Loucy (cell line): Measurements from ENCODE around the gene RGS19.

Experiments used
- H2AFZ ChIP-seq: fragments of 200-600 bp; sonication (generic); 2 replicates; pipeline ENCODE4 v1.6.0; 2016; ENCODE audit warnings: antibody characterized with exemption, mild to moderate bottlenecking, low read length, moderate library complexity
- H3F3A ChIP-seq: fragments of 200-600 bp; 2 replicates; pipeline ENCODE4 v1.6.0; 2016; ENCODE audit warnings: antibody characterized with exemption, low read depth, mild to moderate bottlenecking
- H3K27me3 ChIP-seq: fragments of 200-600 bp; sonication (generic); 2 replicates; pipeline ENCODE4 v1.6.1; 2014; ENCODE audit warnings: low read length, mild to moderate bottlenecking; ENCODE audit not compliant: insufficient read depth, poor library complexity, severe bottlenecking
- H3K36me3 ChIP-seq: fragments of 200-600 bp; sonication (generic); 2 replicates; pipeline ENCODE4 v1.6.1; 2016; ENCODE audit warnings: low read length; ENCODE audit not compliant: insufficient read depth
- H3K4me1 ChIP-seq: fragments of 200-600 bp; sonication (generic); 2 replicates; pipeline ENCODE4 v1.5.1; 2014; ENCODE audit warnings: low read length, mild to moderate bottlenecking; ENCODE audit not compliant: insufficient read depth, poor library complexity, severe bottlenecking
- H3K4me2 ChIP-seq: fragments of 200-600 bp; sonication (generic); 2 replicates; pipeline ENCODE4 v1.6.0; 2014; ENCODE audit warnings: antibody characterized with exemption, low read length, low read depth, mild to moderate bottlenecking; ENCODE audit not compliant: poor library complexity, severe bottlenecking
- H3K4me3 ChIP-seq: fragments of 200-600 bp; sonication (generic); 2 replicates; pipeline ENCODE4 v1.5.1; 2014; ENCODE audit warnings: low read length, mild to moderate bottlenecking, mixed read lengths; ENCODE audit not compliant: poor library complexity, severe bottlenecking
- H3K79me2 ChIP-seq: fragments of 200-600 bp; sonication (generic); 2 replicates; pipeline ENCODE4 v1.6.1; 2014; ENCODE audit warnings: low read length; ENCODE audit not compliant: insufficient read depth
- H3K9ac ChIP-seq: fragments of 200-600 bp; sonication (generic); 2 replicates; pipeline ENCODE4 v1.6.0; 2014; ENCODE audit warnings: mild to moderate bottlenecking, low read depth, low read length, moderate library complexity; ENCODE audit not compliant: poor library complexity, severe bottlenecking
- H3K9me2 ChIP-seq: fragments of 200-600 bp; sonication (generic); replicated peaks from 2 replicates; pipeline ENCODE4 v1.6.1; 2016; ENCODE audit warnings: low read depth, low read length, mixed read lengths
- H3K9me3 ChIP-seq: fragments of 200-600 bp; sonication (generic); 2 replicates; pipeline ENCODE4 v1.6.1; 2014; ENCODE audit warnings: mild to moderate bottlenecking, antibody characterized with exemption, low read length, low read depth; ENCODE audit not compliant: insufficient read depth
- H4K20me1 ChIP-seq: fragments of 200-600 bp; sonication (generic); 2 replicates; pipeline ENCODE4 v1.6.0; 2014; ENCODE audit warnings: antibody characterized with exemption, low read length, mild to moderate bottlenecking; ENCODE audit not compliant: insufficient read depth, poor library complexity, severe bottlenecking
- EZH2phosphoT487 ChIP-seq: fragments of 200-600 bp; IDR thresholded peaks from 2 replicates; pipeline ENCODE4 v1.6.1; 2018; ENCODE audit warnings: antibody characterized with exemption, mild to moderate bottlenecking, moderate library complexity, borderline replicate concordance
- TF ChIP-seq, protein P1 (sequence below): fragments of 200-600 bp; sonication (generic); conservative IDR thresholded peaks from 2 replicates; pipeline ENCODE4 v1.5.1; 2014; ENCODE audit warnings: mild to moderate bottlenecking, antibody characterized with exemption, low read length

Gene RGS19

DNA sequence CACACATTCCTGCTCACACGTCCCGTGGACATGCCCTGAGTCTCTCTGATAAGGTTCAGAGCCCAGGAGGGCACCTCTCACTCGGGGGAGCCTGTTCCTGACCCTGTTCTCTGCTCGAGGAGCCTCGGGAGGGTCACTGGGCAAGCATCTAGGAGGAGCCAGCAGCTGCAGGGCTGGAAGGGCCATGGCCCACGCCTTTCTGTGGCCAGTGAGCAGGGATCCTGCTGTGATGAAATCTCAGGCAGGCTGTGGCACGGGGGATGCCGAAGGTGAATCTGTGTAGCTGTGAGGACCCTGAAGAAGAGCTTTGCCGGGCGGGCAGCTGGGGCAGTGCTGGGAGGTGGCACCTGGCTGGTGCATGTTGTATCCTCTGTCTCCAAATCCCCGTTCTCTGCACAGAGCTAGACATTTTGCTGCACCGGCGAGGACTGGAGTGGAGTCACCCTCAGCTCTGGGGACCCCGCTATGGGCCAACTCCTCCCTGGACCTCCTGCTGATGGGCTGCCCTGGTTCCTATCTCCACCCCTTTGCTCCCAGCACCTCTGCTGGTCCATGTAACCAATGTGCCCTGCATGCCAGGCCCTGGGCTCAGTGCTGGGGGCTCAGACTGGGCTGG lies 35.1 kb upstream of the RGS19 start:
- H3K36me3 ChIP-seq, result no peaks in the 10 kb centered on the region
- H3K79me2 ChIP-seq, result no peaks in the 10 kb centered on the region
- no peak overlapping the region for H3K9ac ChIP-seq
- no peak overlapping the region for H3K4me2 ChIP-seq
- H3K27me3 ChIP-seq, result no peaks in the 10 kb centered on the region
- no peaks in the 10 kb centered on the region for H3F3A ChIP-seq
- H4K20me1 ChIP-seq, result no peaks in the 10 kb centered on the region
- H3K9me3 ChIP-seq, result no peaks in the 10 kb centered on the region
- H2AFZ ChIP-seq, result no peak overlapping the region
- TF ChIP-seq, protein P1, sequence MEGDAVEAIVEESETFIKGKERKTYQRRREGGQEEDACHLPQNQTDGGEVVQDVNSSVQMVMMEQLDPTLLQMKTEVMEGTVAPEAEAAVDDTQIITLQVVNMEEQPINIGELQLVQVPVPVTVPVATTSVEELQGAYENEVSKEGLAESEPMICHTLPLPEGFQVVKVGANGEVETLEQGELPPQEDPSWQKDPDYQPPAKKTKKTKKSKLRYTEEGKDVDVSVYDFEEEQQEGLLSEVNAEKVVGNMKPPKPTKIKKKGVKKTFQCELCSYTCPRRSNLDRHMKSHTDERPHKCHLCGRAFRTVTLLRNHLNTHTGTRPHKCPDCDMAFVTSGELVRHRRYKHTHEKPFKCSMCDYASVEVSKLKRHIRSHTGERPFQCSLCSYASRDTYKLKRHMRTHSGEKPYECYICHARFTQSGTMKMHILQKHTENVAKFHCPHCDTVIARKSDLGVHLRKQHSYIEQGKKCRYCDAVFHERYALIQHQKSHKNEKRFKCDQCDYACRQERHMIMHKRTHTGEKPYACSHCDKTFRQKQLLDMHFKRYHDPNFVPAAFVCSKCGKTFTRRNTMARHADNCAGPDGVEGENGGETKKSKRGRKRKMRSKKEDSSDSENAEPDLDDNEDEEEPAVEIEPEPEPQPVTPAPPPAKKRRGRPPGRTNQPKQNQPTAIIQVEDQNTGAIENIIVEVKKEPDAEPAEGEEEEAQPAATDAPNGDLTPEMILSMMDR, result no peak
- TF ChIP-seq EZH2phosphoT487, result no peak
- H3K4me3 ChIP-seq, result no peak overlapping the region
- peaks cover 5% of the 10 kb centered on the region for H3K4me1 ChIP-seq
- no peaks in the 10 kb centered on the region for H3K9me2 ChIP-seq

DNA sequence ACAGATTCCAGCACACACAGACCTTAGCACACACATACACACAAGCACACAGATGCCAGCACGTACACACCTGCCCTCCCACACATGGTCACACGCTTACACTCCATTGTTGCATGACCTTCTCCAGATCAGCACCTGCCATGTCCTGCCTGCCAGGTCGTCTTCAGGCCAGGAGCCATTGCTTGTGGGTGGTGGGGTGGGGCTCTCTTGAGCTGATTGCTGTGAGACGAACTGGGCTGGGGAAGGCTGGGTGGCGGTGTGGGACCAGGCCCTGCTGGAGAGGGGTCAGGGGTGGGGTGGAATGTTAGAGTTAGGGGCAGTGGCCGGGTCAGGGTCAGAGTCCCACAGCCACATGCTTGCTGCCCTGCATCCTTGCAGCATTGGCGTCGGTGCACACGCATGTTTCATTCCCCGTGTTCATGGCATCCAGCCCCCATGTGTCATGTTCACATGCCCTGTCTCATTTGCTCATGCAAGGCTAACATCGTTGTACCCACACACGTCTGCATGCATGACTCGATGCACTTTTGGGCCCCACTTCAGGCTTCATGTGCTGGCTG lies 34.6 kb upstream of the RGS19 start:
- H3K79me2 ChIP-seq, result no peaks in the 10 kb centered on the region
- H3K36me3 ChIP-seq, result no peaks in the 10 kb centered on the region
- TF ChIP-seq EZH2phosphoT487, result no peak
- TF ChIP-seq, protein P1, result no peak

DNA sequence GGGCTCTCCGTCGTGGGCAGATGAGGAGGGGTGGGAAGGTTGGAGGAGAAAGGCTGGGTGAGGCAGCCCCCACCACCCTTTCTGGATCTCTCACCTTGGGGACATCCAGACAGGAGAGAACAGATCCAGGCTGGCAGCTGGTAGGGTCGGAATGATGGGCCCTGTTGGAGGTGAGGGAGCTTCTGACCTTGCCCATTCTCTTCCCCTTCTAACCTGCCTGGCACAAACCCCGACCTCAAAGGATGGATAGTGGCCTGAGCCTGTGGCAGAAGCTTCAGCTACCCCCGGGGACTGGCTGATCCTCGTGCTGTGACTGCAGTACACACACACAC lies 34.1 kb upstream of the RGS19 start:
- H2AFZ ChIP-seq, result no peak overlapping the region
- no peak overlapping the region for H3K9ac ChIP-seq
- H3K4me1 ChIP-seq, result peaks cover 3% of the 10 kb centered on the region
- H3F3A ChIP-seq, result no peaks in the 10 kb centered on the region
- H3K27me3 ChIP-seq, result no peaks in the 10 kb centered on the region
- no peaks in the 10 kb centered on the region for H3K36me3 ChIP-seq
- TF ChIP-seq, protein P1, result no peak
- no peak for TF ChIP-seq EZH2phosphoT487
- H3K9me2 ChIP-seq, result no peaks in the 10 kb centered on the region
- H3K4me2 ChIP-seq, result no peak overlapping the region
- no peaks in the 10 kb centered on the region for H3K9me3 ChIP-seq
- H4K20me1 ChIP-seq, result no peaks in the 10 kb centered on the region
- no peak overlapping the region for H3K4me3 ChIP-seq
- no peaks in the 10 kb centered on the region for H3K79me2 ChIP-seq

More for the DNA sequence above, 34.6 kb upstream of the RGS19 start:
- Histone ChIP-seq H2AFZ (no peak overlapping the region), H3K4me1 (peaks cover 3% of the 10 kb centered on the region), H3F3A (no peaks in the 10 kb centered on the region), H3K4me3 (no peak overlapping the region), H3K9me2 (no peaks in the 10 kb centered on the region), H3K4me2 (no peak overlapping the region), H3K9ac (no peak overlapping the region), H3K9me3 (no peaks in the 10 kb centered on the region), H4K20me1 (no peaks in the 10 kb centered on the region), H3K27me3 (no peaks in the 10 kb centered on the region)
